Ascending aorta (tissue), 2 donors: ENCODE data around the gene RCN1. TPM values are rescaled to one million over a fixed set of nuclear protein-coding genes. Genes with fewer than 3 reads are reported as not detected.

ENCODE experiments used
- DNase-seq, 2 donors: peaks; one replicate each; pipeline ENCODE4 v3.0.0-alpha.2; 2019; ENCODE audit warnings: low spot score in 2 of 2
- H3K27ac ChIP-seq, 2 donors: fragments of 200-600 bp; sonication (generic); one replicate each; pipeline ENCODE4 v1.5.1; 2016 to 2017; ENCODE audit warnings: mild to moderate bottlenecking in 1 of 2
- H3K27me3 ChIP-seq: fragments of 200-600 bp; sonication (generic); one replicate; pipeline ENCODE4 v1.5.1; 2017
- H3K36me3 ChIP-seq, 2 donors: fragments of 200-600 bp; sonication (generic); one replicate each; pipeline ENCODE4 v1.5.1; 2016
- H3K4me1 ChIP-seq, 2 donors: fragments of 200-600 bp; sonication (generic); one replicate each; pipeline ENCODE4 v1.5.1; 2016 to 2017; ENCODE audit warnings: mild to moderate bottlenecking in 1 of 2
- H3K4me3 ChIP-seq, 2 donors: fragments of 200-600 bp; sonication (generic); one replicate each; pipeline ENCODE4 v1.5.1; 2016 to 2017; ENCODE audit warnings: mild to moderate bottlenecking in 1 of 2
- H3K9me3 ChIP-seq, 2 donors: fragments of 200-600 bp; sonication (generic); one replicate each; pipeline ENCODE4 v1.5.1; 2016
- intact Hi-C: fragments of 100-400 bp; cut with DNase I; formaldehyde crosslinking; loops from one replicate; pipeline ENCODE4 v1.15.1; 2023
- total RNA-seq: library from RNA; depleted of rRNA; stranded (reverse); fragments of >200 nt; gene quantifications from one replicate; pipeline ENCODE4 v1.1.0, GENCODE V29; 2016
- TF ChIP-seq, protein P1 (sequence below), 3 experiments: fragments of 200-600 bp in 2 of 3; fragments of 450-650 bp in 1 of 3; sonication (generic) in 2 of 3; IDR thresholded peaks; one replicate each; pipeline ENCODE4 v1.5.1; 2016 to 2019; ENCODE audit warnings: antibody characterized with exemption in 3 of 3, mild to moderate bottlenecking in 1 of 3, moderate library complexity in 1 of 3

The RCN1 gene
- total RNA-seq, 1 donor from 2014 or later = 85.0 TPM

DNA sequence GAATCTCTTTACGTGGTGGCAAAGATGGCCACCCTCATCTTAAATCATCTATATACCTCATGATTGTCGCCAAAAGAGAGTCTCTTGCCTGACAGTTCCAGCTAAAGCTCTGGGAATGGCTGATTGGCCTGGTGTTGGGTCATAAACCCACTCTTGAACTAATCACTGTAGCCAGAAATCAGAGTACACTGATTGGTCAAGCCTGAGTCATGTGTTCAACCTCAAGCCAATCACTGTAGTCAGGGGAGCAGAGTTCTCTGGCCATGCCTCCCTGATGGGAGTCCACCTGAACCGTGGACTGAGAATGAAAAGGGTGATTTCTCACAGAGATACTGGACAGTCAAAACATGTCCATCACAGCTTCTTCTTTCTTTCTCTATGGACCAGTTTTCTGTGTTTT lies 45.8 kb downstream of the RCN1 start:
- DNase-seq = no peak
- H3K27me3 ChIP-seq = no peaks in the 10 kb centered on the region
- no peak overlapping the region for H3K4me3 ChIP-seq
- H3K9me3 ChIP-seq = no peaks in the 10 kb centered on the region
- no peak overlapping the region for H3K27ac ChIP-seq
- H3K4me1 ChIP-seq = peaks cover 0 to 2% of the 10 kb centered on the region in 2 donors
- H3K36me3 ChIP-seq = no peaks in the 10 kb centered on the region
- intact Hi-C loops = no loop called here
- TF ChIP-seq, protein P1, sequence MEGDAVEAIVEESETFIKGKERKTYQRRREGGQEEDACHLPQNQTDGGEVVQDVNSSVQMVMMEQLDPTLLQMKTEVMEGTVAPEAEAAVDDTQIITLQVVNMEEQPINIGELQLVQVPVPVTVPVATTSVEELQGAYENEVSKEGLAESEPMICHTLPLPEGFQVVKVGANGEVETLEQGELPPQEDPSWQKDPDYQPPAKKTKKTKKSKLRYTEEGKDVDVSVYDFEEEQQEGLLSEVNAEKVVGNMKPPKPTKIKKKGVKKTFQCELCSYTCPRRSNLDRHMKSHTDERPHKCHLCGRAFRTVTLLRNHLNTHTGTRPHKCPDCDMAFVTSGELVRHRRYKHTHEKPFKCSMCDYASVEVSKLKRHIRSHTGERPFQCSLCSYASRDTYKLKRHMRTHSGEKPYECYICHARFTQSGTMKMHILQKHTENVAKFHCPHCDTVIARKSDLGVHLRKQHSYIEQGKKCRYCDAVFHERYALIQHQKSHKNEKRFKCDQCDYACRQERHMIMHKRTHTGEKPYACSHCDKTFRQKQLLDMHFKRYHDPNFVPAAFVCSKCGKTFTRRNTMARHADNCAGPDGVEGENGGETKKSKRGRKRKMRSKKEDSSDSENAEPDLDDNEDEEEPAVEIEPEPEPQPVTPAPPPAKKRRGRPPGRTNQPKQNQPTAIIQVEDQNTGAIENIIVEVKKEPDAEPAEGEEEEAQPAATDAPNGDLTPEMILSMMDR (IDR thresholded peaks at IDR 0.05) = no peak

DNA sequence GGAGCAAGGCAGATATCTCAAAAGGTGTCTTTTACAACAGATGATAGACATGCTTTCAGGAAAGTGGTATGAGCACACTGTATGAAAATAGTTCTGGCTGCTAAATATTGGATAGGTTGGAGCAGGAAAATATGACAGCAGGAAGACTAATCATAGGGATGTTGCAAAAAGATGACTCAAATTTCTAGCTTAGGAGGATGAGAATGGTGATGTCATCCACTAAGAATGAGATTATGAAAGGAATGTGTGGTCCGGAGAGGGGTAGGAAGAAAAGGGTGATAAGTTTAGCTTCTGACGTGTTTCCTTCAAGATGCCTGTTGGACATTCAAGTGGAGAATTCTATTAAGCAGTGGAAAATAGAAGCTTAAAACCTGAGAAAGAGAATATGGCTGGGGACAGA lies 46.4 kb downstream of the RCN1 start:
- TF ChIP-seq, protein P1 (IDR thresholded peaks at IDR 0.05) = no peak
- no peak for DNase-seq
- H3K36me3 ChIP-seq = no peaks in the 10 kb centered on the region
- peaks cover 0 to 2% of the 10 kb centered on the region in 2 donors for H3K4me1 ChIP-seq
- no peak overlapping the region for H3K27ac ChIP-seq
- intact Hi-C loops = no loop called here
- H3K4me3 ChIP-seq = no peak overlapping the region
- H3K27me3 ChIP-seq = no peaks in the 10 kb centered on the region
- H3K9me3 ChIP-seq = no peaks in the 10 kb centered on the region

DNA sequence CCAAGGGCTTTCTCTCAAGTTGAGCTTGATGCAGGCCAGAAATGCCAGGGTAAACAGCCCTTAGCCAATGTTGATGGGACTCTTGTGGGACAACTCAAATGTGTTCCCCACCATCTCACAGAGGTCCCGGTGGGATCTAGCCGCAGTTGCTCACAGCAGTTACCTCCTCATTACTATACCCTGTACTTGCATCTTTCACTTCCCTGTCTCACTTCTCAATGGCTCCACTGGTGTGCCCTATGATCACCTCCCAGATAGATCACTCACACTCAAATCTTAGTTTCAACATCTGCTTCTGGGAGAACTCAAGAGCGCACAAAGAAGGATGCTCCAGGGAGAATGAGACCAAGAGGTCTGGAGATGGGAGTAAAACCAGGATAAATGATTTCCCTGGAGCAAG lies 47.0 kb downstream of the RCN1 start:
- Histone ChIP-seq H3K27ac (no peak overlapping the region), H3K4me3 (no peak overlapping the region), H3K27me3 (no peaks in the 10 kb centered on the region), H3K9me3 (no peaks in the 10 kb centered on the region), H3K4me1 (peaks cover 0 to 2% of the 10 kb centered on the region in 2 donors), H3K36me3 (no peaks in the 10 kb centered on the region)
- intact Hi-C loops = no loop called here
- TF ChIP-seq, protein P1 (IDR thresholded peaks at IDR 0.05) = no peak
- no peak for DNase-seq

DNA sequence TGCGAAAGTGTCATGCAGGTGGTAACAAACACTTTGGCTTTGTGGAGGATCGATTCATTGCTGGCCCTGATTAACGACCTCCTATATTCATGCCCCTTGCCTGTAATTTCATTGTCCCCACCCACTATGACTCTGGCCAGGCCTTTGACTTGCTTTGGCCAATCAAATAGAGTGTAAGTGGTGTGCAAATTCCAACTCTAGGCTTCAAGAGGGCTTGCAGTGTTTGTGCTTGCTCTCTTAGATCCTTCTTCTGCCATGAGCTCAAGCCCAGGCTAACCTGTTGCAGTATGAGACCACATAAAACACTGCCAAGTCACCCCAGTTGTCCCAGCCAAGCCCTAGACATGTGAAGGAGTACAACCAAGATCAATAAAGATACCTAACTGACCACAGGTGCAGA lies 48.0 kb downstream of the RCN1 start:
- H3K9me3 ChIP-seq = no peaks in the 10 kb centered on the region
- TF ChIP-seq, protein P1 (IDR thresholded peaks at IDR 0.05) = no peak
- H3K36me3 ChIP-seq = no peaks in the 10 kb centered on the region
- no peak overlapping the region for H3K4me3 ChIP-seq
- intact Hi-C loops = no loop called here
- H3K27me3 ChIP-seq = no peaks in the 10 kb centered on the region
- H3K27ac ChIP-seq = no peak overlapping the region
- no peak for DNase-seq
- peaks cover 0 to 2% of the 10 kb centered on the region in 2 donors for H3K4me1 ChIP-seq

DNA sequence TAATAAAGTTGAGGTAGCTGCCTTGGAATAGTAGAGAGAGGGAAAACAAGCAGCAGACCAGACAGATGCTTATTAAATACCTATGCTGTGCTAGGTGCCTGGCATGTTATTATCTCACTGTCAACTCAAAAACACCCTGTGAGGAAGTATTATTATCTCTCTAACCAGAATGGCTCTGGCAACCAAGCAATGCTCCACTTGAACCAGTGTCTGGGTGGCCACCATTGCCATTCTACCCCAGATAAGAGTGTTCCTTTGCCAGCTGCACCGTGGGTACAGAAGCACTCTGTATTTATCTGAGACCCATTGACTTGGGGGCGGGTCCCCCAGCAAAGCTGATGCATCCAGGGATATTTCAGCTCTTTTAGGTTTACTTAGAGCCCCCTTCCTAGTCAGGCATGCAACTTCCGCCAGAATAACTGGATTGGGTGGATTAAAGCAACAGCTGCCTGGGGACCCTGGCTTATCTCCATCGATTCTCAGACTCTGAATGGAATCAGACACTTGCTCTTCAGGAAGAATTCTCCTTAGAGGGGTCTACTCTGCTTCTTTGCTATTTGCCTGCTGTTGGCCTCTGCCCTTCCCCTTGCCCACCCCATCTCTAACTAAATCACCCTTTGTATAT lies 49.1 kb downstream of the RCN1 start:
- H3K36me3 ChIP-seq = no peaks in the 10 kb centered on the region
- no peaks in the 10 kb centered on the region for H3K27me3 ChIP-seq
- H3K4me1 ChIP-seq = peaks cover 0 to 2% of the 10 kb centered on the region in 2 donors
- no peak overlapping the region for H3K27ac ChIP-seq
- H3K9me3 ChIP-seq = no peaks in the 10 kb centered on the region
- H3K4me3 ChIP-seq = no peak overlapping the region
- no peak for DNase-seq
- TF ChIP-seq, protein P1 (IDR thresholded peaks at IDR 0.05) = no peak
- intact Hi-C loops = no loop called here
